Measurements from ENCODE around the gene ST3GAL5.

ST3GAL5 gene

DNA sequence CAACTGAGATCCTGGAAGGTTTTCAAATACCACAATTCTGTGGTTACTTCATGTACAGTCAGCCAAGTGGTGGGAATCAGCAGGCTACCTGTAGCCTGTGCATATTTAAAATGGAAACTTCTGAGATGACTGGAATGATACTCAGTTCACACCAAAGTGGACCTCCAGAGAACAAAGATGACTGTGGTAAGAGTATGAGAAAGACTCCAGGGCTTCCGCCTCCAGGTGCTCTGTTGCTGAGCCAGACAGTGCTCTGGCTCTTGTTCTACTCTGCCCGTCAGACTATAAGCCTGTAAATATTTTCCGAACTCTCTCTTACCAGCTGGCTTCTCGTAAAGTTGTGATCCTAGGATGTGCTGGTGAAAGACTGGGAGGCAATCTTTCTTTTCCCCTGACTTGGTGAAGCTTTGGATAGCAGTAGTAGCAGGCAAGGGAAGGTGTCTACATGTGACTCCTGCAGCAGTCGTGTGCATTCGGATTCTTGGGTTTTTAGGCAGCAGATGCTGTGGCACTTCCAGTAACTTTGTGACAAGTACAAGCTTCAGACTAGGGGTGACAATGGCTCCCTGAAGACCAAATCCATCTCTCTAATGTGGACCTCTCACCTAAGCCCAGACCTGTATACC is 23.1 kb downstream of the ST3GAL5 start:
- H2AFZ ChIP-seq (ENCODE audit: low read length) = no peak overlapping the region
- no peaks in the 10 kb centered on the region for H4K20me1 ChIP-seq (ENCODE audit: insufficient read depth, low read length)
- H3K4me2 ChIP-seq (ENCODE audit: low read depth, low read length) = no peak overlapping the region
- H3K4me1 ChIP-seq (ENCODE audit: low read length) = peaks cover 43% of the 10 kb centered on the region
- H3K27ac ChIP-seq (ENCODE audit: low read length) = no peak overlapping the region
- H3K36me3 ChIP-seq (replicated peaks; ENCODE audit: insufficient read depth, low read length) = peaks cover 8% of the 10 kb centered on the region; the same call in 1 of the 2 replicates
- peaks cover 27% of the 10 kb centered on the region for H3F3A ChIP-seq (ENCODE audit: insufficient read depth, low read length)
- DNase-seq = no peak
- H3K27me3 ChIP-seq (replicated peaks; ENCODE audit: insufficient read depth, low read length) = no peaks in the 10 kb centered on the region
- peaks cover 87% of the 10 kb centered on the region for H3K79me2 ChIP-seq (ENCODE audit: low read length)
- no peaks in the 10 kb centered on the region for H3K9me2 ChIP-seq (replicated peaks; ENCODE audit: insufficient read depth, low read length)
- TF ChIP-seq EZH2phosphoT487 (IDR thresholded peaks at IDR 0.05; ENCODE audit: low read length) = no peak
- TF ChIP-seq, protein P1, sequence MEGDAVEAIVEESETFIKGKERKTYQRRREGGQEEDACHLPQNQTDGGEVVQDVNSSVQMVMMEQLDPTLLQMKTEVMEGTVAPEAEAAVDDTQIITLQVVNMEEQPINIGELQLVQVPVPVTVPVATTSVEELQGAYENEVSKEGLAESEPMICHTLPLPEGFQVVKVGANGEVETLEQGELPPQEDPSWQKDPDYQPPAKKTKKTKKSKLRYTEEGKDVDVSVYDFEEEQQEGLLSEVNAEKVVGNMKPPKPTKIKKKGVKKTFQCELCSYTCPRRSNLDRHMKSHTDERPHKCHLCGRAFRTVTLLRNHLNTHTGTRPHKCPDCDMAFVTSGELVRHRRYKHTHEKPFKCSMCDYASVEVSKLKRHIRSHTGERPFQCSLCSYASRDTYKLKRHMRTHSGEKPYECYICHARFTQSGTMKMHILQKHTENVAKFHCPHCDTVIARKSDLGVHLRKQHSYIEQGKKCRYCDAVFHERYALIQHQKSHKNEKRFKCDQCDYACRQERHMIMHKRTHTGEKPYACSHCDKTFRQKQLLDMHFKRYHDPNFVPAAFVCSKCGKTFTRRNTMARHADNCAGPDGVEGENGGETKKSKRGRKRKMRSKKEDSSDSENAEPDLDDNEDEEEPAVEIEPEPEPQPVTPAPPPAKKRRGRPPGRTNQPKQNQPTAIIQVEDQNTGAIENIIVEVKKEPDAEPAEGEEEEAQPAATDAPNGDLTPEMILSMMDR (IDR thresholded peaks at IDR 0.05; ENCODE audit: low read length) = no peak
- no peak for TF ChIP-seq EZH2 (optimal IDR thresholded peaks at IDR 0.05; ENCODE audit: low read depth, low read length)
- H3K9me3 ChIP-seq (replicated peaks; ENCODE audit: insufficient read depth, low read length) = no peaks in the 10 kb centered on the region
- H3K4me3 ChIP-seq (ENCODE audit: low read length) = no peak overlapping the region
- H3K9ac ChIP-seq (ENCODE audit: low read length) = no peak overlapping the region

DNA sequence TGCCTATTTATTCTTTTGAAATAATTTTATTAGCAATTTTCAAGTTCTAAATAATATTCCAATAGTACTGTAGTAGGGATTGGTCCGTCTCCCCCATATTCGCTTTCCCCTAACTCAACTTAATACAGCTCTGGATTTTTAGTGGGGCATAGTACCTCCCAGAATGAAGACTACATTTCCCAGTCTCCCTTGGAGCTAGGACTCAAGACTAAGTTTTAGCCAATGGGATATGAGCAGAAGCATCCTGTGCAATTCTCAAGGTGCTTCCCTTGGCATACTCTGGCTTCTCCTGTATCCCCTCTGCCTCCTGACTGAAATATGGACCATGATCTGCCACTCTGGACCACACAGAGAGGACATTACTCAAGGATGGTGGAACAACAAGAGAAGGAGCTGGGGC is 24.1 kb downstream of the ST3GAL5 start:
- no peak overlapping the region for H2AFZ ChIP-seq (ENCODE audit: low read length)
- 0 out of 2 replicates have a peak, but pooled peaks cover 4% of the 10 kb centered on the region for H3K36me3 ChIP-seq (replicated peaks; ENCODE audit: insufficient read depth, low read length)
- no peaks in the 10 kb centered on the region for H3K9me2 ChIP-seq (replicated peaks; ENCODE audit: insufficient read depth, low read length)
- H3K27ac ChIP-seq (ENCODE audit: low read length) = no peak overlapping the region
- H3K4me2 ChIP-seq (ENCODE audit: low read depth, low read length) = no peak overlapping the region
- no peaks in the 10 kb centered on the region for H3K9me3 ChIP-seq (replicated peaks; ENCODE audit: insufficient read depth, low read length)
- peaks cover 87% of the 10 kb centered on the region for H3K79me2 ChIP-seq (ENCODE audit: low read length)
- no peak for DNase-seq
- H3K4me3 ChIP-seq (ENCODE audit: low read length) = no peak overlapping the region
- no peak overlapping the region for H3K9ac ChIP-seq (ENCODE audit: low read length)
- peaks cover 32% of the 10 kb centered on the region for H3F3A ChIP-seq (ENCODE audit: insufficient read depth, low read length)
- peaks cover 53% of the 10 kb centered on the region for H3K4me1 ChIP-seq (ENCODE audit: low read length)
- H3K27me3 ChIP-seq (replicated peaks; ENCODE audit: insufficient read depth, low read length) = no peaks in the 10 kb centered on the region
- no peaks in the 10 kb centered on the region for H4K20me1 ChIP-seq (ENCODE audit: insufficient read depth, low read length)
- no peak for TF ChIP-seq EZH2 (optimal IDR thresholded peaks at IDR 0.05; ENCODE audit: low read depth, low read length)
- TF ChIP-seq, protein P1 (IDR thresholded peaks at IDR 0.05; ENCODE audit: low read length) = no peak
- no peak for TF ChIP-seq EZH2phosphoT487 (IDR thresholded peaks at IDR 0.05; ENCODE audit: low read length)

DNA sequence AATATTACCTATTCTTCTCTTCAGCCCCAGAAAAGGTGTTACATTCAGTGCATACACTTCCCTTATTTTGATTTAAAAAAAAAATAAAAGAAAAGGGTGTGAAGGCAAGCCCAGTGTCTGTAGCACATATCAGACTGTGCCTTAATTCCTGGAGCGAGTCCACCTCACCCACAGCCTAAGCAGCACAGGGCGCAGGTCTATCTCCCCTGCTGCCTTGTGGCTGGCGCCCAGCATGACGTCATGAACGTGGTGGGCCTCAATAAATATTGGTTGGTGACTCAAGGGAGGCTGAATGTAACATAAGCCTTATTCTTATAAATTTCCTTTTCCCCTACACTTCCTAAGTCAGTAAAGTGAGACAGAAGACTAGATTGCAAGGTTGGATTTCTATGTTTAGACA is 26.4 kb downstream of the ST3GAL5 start:
- no peaks in the 10 kb centered on the region for H3K9me2 ChIP-seq (replicated peaks; ENCODE audit: insufficient read depth, low read length)
- H3K36me3 ChIP-seq (replicated peaks; ENCODE audit: insufficient read depth, low read length) = no peaks in the 10 kb centered on the region
- H3K27ac ChIP-seq (ENCODE audit: low read length) = peak overlapping the region; percentile 84; the same call in 1 of the 2 replicates
- no peak overlapping the region for H2AFZ ChIP-seq (ENCODE audit: low read length)
- H3K4me2 ChIP-seq (ENCODE audit: low read depth, low read length) = peak overlapping the region; percentile 67
- no peaks in the 10 kb centered on the region for H3K27me3 ChIP-seq (replicated peaks; ENCODE audit: insufficient read depth, low read length)
- peaks cover 54% of the 10 kb centered on the region for H3F3A ChIP-seq (ENCODE audit: insufficient read depth, low read length)
- DNase-seq = no peak
- peak overlapping the region; percentile 6; the same call in 1 of the 2 replicates for H3K4me3 ChIP-seq (ENCODE audit: low read length)
- H3K79me2 ChIP-seq (ENCODE audit: low read length) = peaks cover 79% of the 10 kb centered on the region
- TF ChIP-seq EZH2phosphoT487 (IDR thresholded peaks at IDR 0.05; ENCODE audit: low read length) = no peak
- TF ChIP-seq EZH2 (optimal IDR thresholded peaks at IDR 0.05; ENCODE audit: low read depth, low read length) = no peak
- TF ChIP-seq, protein P1 (IDR thresholded peaks at IDR 0.05; ENCODE audit: low read length) = no peak
- no peaks in the 10 kb centered on the region for H3K9me3 ChIP-seq (replicated peaks; ENCODE audit: insufficient read depth, low read length)
- no peaks in the 10 kb centered on the region for H4K20me1 ChIP-seq (ENCODE audit: insufficient read depth, low read length)
- peaks cover 76% of the 10 kb centered on the region for H3K4me1 ChIP-seq (ENCODE audit: low read length)
- H3K9ac ChIP-seq (ENCODE audit: low read length) = peak overlapping the region; percentile 24; the same call in 1 of the 2 replicates
